K562 (cell line): ENCODE data around the gene MIDN. TPM values are rescaled to one million over a fixed set of nuclear protein-coding genes. Genes with fewer than 3 reads are reported as not detected.
A peak's percentile ranks its signal among the peaks of the same experiment; 100 is the strongest.

Experiments
- ARID3B ChIP-seq: fragments of 250-450 bp; sonication (Bioruptor Pico); IDR thresholded peaks from 2 replicates; pipeline ENCODE4 v1.4.0; 2020; ENCODE audit warnings: borderline replicate concordance
- CHD7 ChIP-seq: fragments of 200-600 bp; sonication (generic); IDR thresholded peaks from one replicate; pipeline ENCODE4 v1.6.1; 2012; ENCODE audit warnings: mild to moderate bottlenecking, low read depth, low read length, inconsistent platforms
- FOSL1 ChIP-seq: fragments of 200-800 bp; sonication (Bioruptor generic); conservative IDR thresholded peaks from 2 replicates; pipeline ENCODE4 v1.6.1; 2016; ENCODE audit warnings: missing genetic modification characterization, missing compliant biosample characterization
- HDGF ChIP-seq: fragments of 450-650 bp; IDR thresholded peaks from 2 replicates; pipeline ENCODE4 v1.6.1; 2016
- NR4A1 ChIP-seq, 2 experiments: fragments of 250-450 bp in 1 of 2; fragments of 450-650 bp in 1 of 2; sonication (Bioruptor Pico) in 1 of 2; IDR thresholded peaks; 2 replicates each; pipeline versions ENCODE4 v1.4.0 to v1.6.1; 2016 to 2020; ENCODE audit warnings: mild to moderate bottlenecking in 2 of 2, missing compliant biosample characterization in 1 of 2, missing genetic modification characterization in 1 of 2, moderate library complexity in 1 of 2
- SAP30 ChIP-seq: fragments of 200-600 bp; sonication (generic); IDR thresholded peaks from 2 replicates; pipeline ENCODE4 v1.6.1; 2012; ENCODE audit warnings: borderline replicate concordance, low read depth, mild to moderate bottlenecking, moderate library complexity, low read length, control low read depth, inconsistent platforms; ENCODE audit not compliant: insufficient read depth, poor library complexity, severe bottlenecking
- SMARCA5 ChIP-seq: fragments of 450-650 bp; IDR thresholded peaks from 2 replicates; pipeline ENCODE4 v1.6.1; 2016
- SREBF1 ChIP-seq: fragments of 150-350 bp; IDR thresholded peaks from 2 replicates; pipeline ENCODE4 v1.6.1; 2014; ENCODE audit warnings: antibody characterized with exemption, low read depth, low read length, borderline replicate concordance
- ZFP36 ChIP-seq: fragments of 150-350 bp; IDR thresholded peaks from 2 replicates; pipeline ENCODE4 v1.6.1; 2018; ENCODE audit warnings: low read length, low read depth; ENCODE audit not compliant: partially characterized antibody
- ZFP91 ChIP-seq: sonication (generic); formaldehyde crosslinking; IDR thresholded peaks from 2 replicates; pipeline ENCODE4 v1.8.0; 2022; ENCODE audit warnings: mild to moderate bottlenecking, missing genetic modification reagents
- ZNF263 ChIP-seq: sonication (generic); formaldehyde crosslinking; IDR thresholded peaks from 2 replicates; pipeline ENCODE4 v1.8.0; 2022; ENCODE audit warnings: mild to moderate bottlenecking, missing genetic modification reagents, borderline replicate concordance
- ZNF3 ChIP-seq: fragments of 250-450 bp; sonication (Bioruptor Pico); IDR thresholded peaks from 2 replicates; pipeline ENCODE4 v1.5.0; 2021; ENCODE audit warnings: mild to moderate bottlenecking, moderate library complexity
- polyA plus RNA-seq, 8 experiments: library from polyadenylated mRNA; depleted of rRNA in 4 of 8; stranded (reverse) in 5 of 8; unstranded in 3 of 8; fragments of >200 nt; fragmentation: Nextera tagmentation in 2 of 8; fragmentation: Illumina TruSeq in 1 of 8; extraction: Ambion mirVana in 2 of 8; extraction: Trizol in 1 of 8; gene quantifications; 2 replicates each; pipeline versions ENCODE4 v1.2.1 to v1.2.3, GENCODE V29; 2011 to 2014; ENCODE audit warnings: inconsistent platforms in 1 of 8, missing spikeins in 1 of 8
- total RNA-seq, 7 experiments: library from RNA; depleted of rRNA in 6 of 7; stranded (reverse); fragments of >200 nt in 6 of 7; fragmentation: Illumina TruSeq in 2 of 7; extraction: Trizol in 2 of 7; gene quantifications; 2 replicates each; pipeline versions ENCODE4 v1.2.1 to v1.2.3, GENCODE V29; 2011 to 2021; ENCODE audit warnings: low replicate concordance in 1 of 7

The MIDN gene
- total and polyA plus RNA-seq, 9 of the 15 experiments (the other 6 are each of a cell fraction or from before 2014, with no cell fraction given): 0.17 to 120 (median 10.1) TPM

- no peak for TF ChIP-seq CHD7
- TF ChIP-seq SMARCA5: no peak; the same call in none of the 2 replicates
- peak; percentile 55 for TF ChIP-seq FOSL1 (tag)
- TF ChIP-seq ARID3B (CRISPR knock-in tag): no peak
- no peak for TF ChIP-seq NR4A1 (CRISPR knock-in tag; IDR thresholded peaks at IDR 0.05)
- TF ChIP-seq NR4A1 (tag; IDR thresholded peaks at IDR 0.05): no peak
- no peak for TF ChIP-seq ZNF263
- TF ChIP-seq SREBF1: no peak
- peak; percentile 58 for TF ChIP-seq SAP30
- TF ChIP-seq ZFP91 (CRISPR knock-in tag): no peak
- TF ChIP-seq ZNF3 (CRISPR knock-in tag): no peak
- TF ChIP-seq ZFP36: no peak
- peak; percentile 35; the same call in 1 of the 2 replicates for TF ChIP-seq HDGF
These were observed 12.6 kb downstream of the MIDN start (continued) for GRCh38 chr19:1260749-1261537.
